Common myeloid progenitor, CD34-positive (primary cell): ENCODE measurements around the gene LIPG.
A peak's percentile ranks its signal among the peaks of the same experiment; 100 is the strongest.
"Not testable (repeated sequence)": the region's sequence is repeated elsewhere in the genome, so short reads cannot be mapped to it uniquely, and the experiment has no call there.

Experiments used
- CTCF ChIA-PET: fragments of 350-600 bp; sonication (Branson Sonifier 250); formaldehyde crosslinking; loops from one replicate; lab custom pipeline; 2021; ENCODE audit warnings: antibody characterized with exemption; lab: Charles Lee
- POLR2A ChIA-PET: fragments of 350-600 bp; sonication (Branson Sonifier 250); formaldehyde crosslinking; loops from one replicate; lab custom pipeline; 2021; ENCODE audit warnings: antibody characterized with exemption; lab: Charles Lee
- DNase-seq, 3 donors: peaks; one replicate each; pipeline versions ENCODE4 v3.0.0 to v3.0.0-alpha.2; 2013
- H3K27ac ChIP-seq, 2 experiments: 1 replicate in 1 of 2; 2 replicates in 1 of 2; pipeline ENCODE4 v1.7.0; 2013; ENCODE audit warnings: inconsistent platforms in 2 of 2, low read length in 2 of 2, mild to moderate bottlenecking in 2 of 2, low read depth in 1 of 2, moderate library complexity in 1 of 2; ENCODE audit not compliant: severe bottlenecking in 2 of 2, insufficient read depth in 1 of 2, poor library complexity in 1 of 2
- H3K27me3 ChIP-seq, 5 experiments: replicated peaks in 2 of 5; 1 replicate in 3 of 5; 2 replicates in 2 of 5; pipeline versions ENCODE4 v1.6.1 to v1.7.0; 2013; ENCODE audit warnings: low read length in 4 of 5, mild to moderate bottlenecking in 2 of 5, moderate library complexity in 2 of 5, inconsistent platforms in 1 of 5; ENCODE audit not compliant: insufficient read depth in 5 of 5, control insufficient read depth in 4 of 5
- H3K36me3 ChIP-seq, 4 experiments: 1 replicate in 2 of 4; 2 replicates in 2 of 4; pipeline versions ENCODE4 v1.6.1 to v1.7.0; 2013; ENCODE audit warnings: low read length in 3 of 4, control low read depth in 1 of 4, mild to moderate bottlenecking in 1 of 4; ENCODE audit not compliant: control insufficient read depth in 4 of 4, insufficient read depth in 4 of 4
- H3K4me1 ChIP-seq, 4 experiments: 1 replicate in 3 of 4; 2 replicates in 1 of 4; pipeline versions ENCODE4 v1.6.1 to v1.7.1; 2013; ENCODE audit warnings: low read length in 3 of 4, mild to moderate bottlenecking in 3 of 4, control low read depth in 1 of 4, inconsistent platforms in 1 of 4, moderate library complexity in 1 of 4; ENCODE audit not compliant: control insufficient read depth in 4 of 4, insufficient read depth in 4 of 4; ENCODE audit errors: control extremely low read depth in 1 of 4
- H3K4me3 ChIP-seq, 7 experiments: 1 replicate in 4 of 7; 2 replicates in 3 of 7; pipeline versions ENCODE4 v1.5.1 to v1.7.0; 2013; ENCODE audit warnings: mild to moderate bottlenecking in 7 of 7, low read length in 6 of 7, moderate library complexity in 6 of 7, inconsistent platforms in 2 of 7, low read depth in 2 of 7, control low read depth in 1 of 7; ENCODE audit not compliant: insufficient read depth in 4 of 7, control insufficient read depth in 1 of 7; ENCODE audit errors: extremely low read depth in 1 of 7
- H3K9me3 ChIP-seq, 5 experiments: 1 replicate in 4 of 5; 2 replicates in 1 of 5; pipeline versions ENCODE4 v1.6.1 to v1.7.1; 2013; ENCODE audit warnings: low read length in 4 of 5, mild to moderate bottlenecking in 2 of 5, inconsistent platforms in 1 of 5, low read depth in 1 of 5, moderate library complexity in 1 of 5; ENCODE audit not compliant: control insufficient read depth in 4 of 5, insufficient read depth in 2 of 5; ENCODE audit errors: control extremely low read depth in 1 of 5
- WGBS: methylation state at CpG from one replicate; pipeline ENCODE4 v1.1.5; 2013; ENCODE audit not compliant: insufficient coverage; 5-methylcytosine and 5-hydroxymethylcytosine counted together

The LIPG gene

GRCh38 chr18:49581371-49581770 lies 19.5 kb downstream of the LIPG start:
- H3K27me3 ChIP-seq, result peaks cover 0 to 10% (median 0%) of the 10 kb centered on the region in 5 experiments
- ChIA-PET CTCF (no interaction called here), POLR2A (no interaction called here)
- WGBS, result 7% methylated on average over 7 of the region's 7 CpGs
- no peak overlapping the region for H3K4me3 ChIP-seq
- H3K36me3 ChIP-seq, result no peaks in the 10 kb centered on the region
- DNase-seq, result peak in 2 of 3 donors; percentile 51 to 68
- H3K27ac ChIP-seq, result no peak overlapping the region
- no peaks in the 10 kb centered on the region for H3K4me1 ChIP-seq
- no peaks in the 10 kb centered on the region for H3K9me3 ChIP-seq

- CTCF ChIA-PET, result no interaction called here
Observed at GRCh38 chr18:49582579-49582978, 20.7 kb downstream of the LIPG start.

GRCh38 chr18:49584394-49584793 lies 22.5 kb downstream of the LIPG start:
- no peaks in the 10 kb centered on the region for H3K4me1 ChIP-seq
- DNase-seq, result no peak
- CTCF ChIA-PET, result no interaction called here
- no peak overlapping the region for H3K4me3 ChIP-seq
- POLR2A ChIA-PET, result no interaction called here
- WGBS, result 100% methylated on average over 2 of the region's 3 CpGs
- H3K36me3 ChIP-seq, result no peaks in the 10 kb centered on the region
- H3K27me3 ChIP-seq, result peaks cover 0 to 8% (median 0%) of the 10 kb centered on the region in 5 experiments
- H3K9me3 ChIP-seq, result no peaks in the 10 kb centered on the region
- H3K27ac ChIP-seq, result no peak overlapping the region

More at GRCh38 chr18:49582579-49582978, 20.7 kb downstream of the LIPG start:
- H3K27ac ChIP-seq, result no peak overlapping the region
- POLR2A ChIA-PET, result no interaction called here
- WGBS, result 98% methylated on average over 8 of the region's 8 CpGs
- peaks cover 0 to 10% (median 0%) of the 10 kb centered on the region in 5 experiments for H3K27me3 ChIP-seq
- DNase-seq, result no peak
- H3K4me3 ChIP-seq, result no peak overlapping the region
- no peaks in the 10 kb centered on the region for H3K36me3 ChIP-seq
- no peaks in the 10 kb centered on the region for H3K9me3 ChIP-seq
- no peaks in the 10 kb centered on the region for H3K4me1 ChIP-seq

- H3K27ac ChIP-seq, H3K36me3 ChIP-seq, CTCF ChIA-PET, POLR2A ChIA-PET, H3K27me3 ChIP-seq, DNase-seq, H3K9me3 ChIP-seq, H3K4me1 ChIP-seq, H3K4me3 ChIP-seq: not testable (repeated sequence)
- 100% methylated on average over 4 of the region's 4 CpGs for WGBS
Observed at GRCh38 chr18:49584951-49585350, 23.1 kb downstream of the LIPG start.

- no peak for DNase-seq
- no peak overlapping the region for H3K4me3 ChIP-seq
- 95% methylated on average over 9 of the region's 9 CpGs for WGBS
- peaks cover 0 to 5% (median 0%) of the 10 kb centered on the region in 5 experiments for H3K27me3 ChIP-seq
- H3K27ac ChIP-seq, result no peak overlapping the region
- H3K9me3 ChIP-seq, result no peaks in the 10 kb centered on the region
- no peaks in the 10 kb centered on the region for H3K36me3 ChIP-seq
- CTCF ChIA-PET, result no interaction called here
- H3K4me1 ChIP-seq, result no peaks in the 10 kb centered on the region
- POLR2A ChIA-PET, result no interaction called here
Observed at GRCh38 chr18:49585781-49586663, 24.2 kb downstream of the LIPG start.

- ChIA-PET POLR2A (no interaction called here), CTCF (no interaction called here)
- DNase-seq, result no peak
Observed at GRCh38 chr18:49588171-49588570, 26.3 kb downstream of the LIPG start.

GRCh38 chr18:49588971-49589370 lies 27.1 kb downstream of the LIPG start:
- CTCF ChIA-PET, result no interaction called here
- Histone ChIP-seq H3K27ac (no peak overlapping the region), H3K27me3 (peaks cover 0 to 3% (median 0%) of the 10 kb centered on the region in 5 experiments), H3K4me1 (no peaks in the 10 kb centered on the region), H3K4me3 (no peak overlapping the region), H3K9me3 (no peaks in the 10 kb centered on the region), H3K36me3 (no peaks in the 10 kb centered on the region)
- WGBS, result 95% methylated on average over 8 of the region's 12 CpGs
- POLR2A ChIA-PET, result no interaction called here
- DNase-seq, result no peak

More at GRCh38 chr18:49588171-49588570, 26.3 kb downstream of the LIPG start:
- Histone ChIP-seq H3K4me1 (no peaks in the 10 kb centered on the region), H3K4me3 (no peak overlapping the region), H3K9me3 (no peaks in the 10 kb centered on the region), H3K36me3 (no peaks in the 10 kb centered on the region), H3K27ac (no peak overlapping the region), H3K27me3 (peaks cover 0 to 5% (median 0%) of the 10 kb centered on the region in 5 experiments)
- 89% methylated on average over 4 of the region's 6 CpGs for WGBS
